ENCODE measurements around the gene CEP43.

DNA sequence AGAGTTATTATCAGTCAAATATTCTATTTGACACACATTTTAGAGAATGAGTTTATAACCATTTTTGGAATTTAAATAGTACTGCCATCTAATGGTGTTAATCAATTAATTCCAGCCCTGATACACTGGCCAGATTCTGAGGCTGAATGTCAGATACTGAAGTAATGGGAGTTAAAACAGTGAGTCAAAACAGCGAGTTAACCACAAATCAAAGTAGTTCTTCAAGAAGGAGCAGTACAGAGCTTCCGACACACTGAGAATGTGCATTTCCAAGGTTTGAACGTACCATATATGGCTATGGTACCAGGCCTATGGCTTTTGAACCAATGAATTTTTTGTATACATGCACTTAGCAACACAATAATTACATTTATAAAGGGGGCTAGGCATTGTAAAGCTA lies 11.3 kb upstream of the CEP43 start:
- TF ChIP-seq, protein P1, sequence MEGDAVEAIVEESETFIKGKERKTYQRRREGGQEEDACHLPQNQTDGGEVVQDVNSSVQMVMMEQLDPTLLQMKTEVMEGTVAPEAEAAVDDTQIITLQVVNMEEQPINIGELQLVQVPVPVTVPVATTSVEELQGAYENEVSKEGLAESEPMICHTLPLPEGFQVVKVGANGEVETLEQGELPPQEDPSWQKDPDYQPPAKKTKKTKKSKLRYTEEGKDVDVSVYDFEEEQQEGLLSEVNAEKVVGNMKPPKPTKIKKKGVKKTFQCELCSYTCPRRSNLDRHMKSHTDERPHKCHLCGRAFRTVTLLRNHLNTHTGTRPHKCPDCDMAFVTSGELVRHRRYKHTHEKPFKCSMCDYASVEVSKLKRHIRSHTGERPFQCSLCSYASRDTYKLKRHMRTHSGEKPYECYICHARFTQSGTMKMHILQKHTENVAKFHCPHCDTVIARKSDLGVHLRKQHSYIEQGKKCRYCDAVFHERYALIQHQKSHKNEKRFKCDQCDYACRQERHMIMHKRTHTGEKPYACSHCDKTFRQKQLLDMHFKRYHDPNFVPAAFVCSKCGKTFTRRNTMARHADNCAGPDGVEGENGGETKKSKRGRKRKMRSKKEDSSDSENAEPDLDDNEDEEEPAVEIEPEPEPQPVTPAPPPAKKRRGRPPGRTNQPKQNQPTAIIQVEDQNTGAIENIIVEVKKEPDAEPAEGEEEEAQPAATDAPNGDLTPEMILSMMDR (IDR thresholded peaks at IDR 0.05), result no peak
- TF ChIP-seq POLR2A (IDR thresholded peaks at IDR 0.05), result no peak
